Neuron (in vitro differentiated cells): ENCODE results near the gene DDX20.

Experiments
- H2AFZ ChIP-seq: one replicate; pipeline ENCODE4 v1.6.1; 2013; ENCODE audit warnings: low read depth, mild to moderate bottlenecking, inconsistent platforms, low read length, moderate library complexity
- H3K27me3 ChIP-seq: one replicate; pipeline ENCODE4 v1.6.1; 2013; ENCODE audit warnings: low read length; ENCODE audit not compliant: insufficient read depth
- H3K36me3 ChIP-seq: one replicate; pipeline ENCODE4 v1.6.1; 2013; ENCODE audit warnings: low read length; ENCODE audit not compliant: insufficient read depth
- H3K4me1 ChIP-seq: one replicate; pipeline ENCODE4 v1.6.1; 2013; ENCODE audit warnings: low read length; ENCODE audit not compliant: insufficient read depth
- H3K4me3 ChIP-seq: 2 replicates; pipeline ENCODE4 v1.5.1; 2013; ENCODE audit warnings: mild to moderate bottlenecking, low read length, moderate library complexity
- H3K9me3 ChIP-seq: one replicate; pipeline ENCODE4 v1.6.1; 2013; ENCODE audit warnings: low read length

DDX20 gene

GRCh38 chr1:111725192-111725591 lies 30.5 kb upstream of the DDX20 start:
- H3K36me3 ChIP-seq = peaks cover 6% of the 10 kb centered on the region
- H3K4me3 ChIP-seq = no peak overlapping the region
- H3K9me3 ChIP-seq = no peaks in the 10 kb centered on the region
- peaks cover 5% of the 10 kb centered on the region for H3K4me1 ChIP-seq
- no peaks in the 10 kb centered on the region for H3K27me3 ChIP-seq
- no peak overlapping the region for H2AFZ ChIP-seq

GRCh38 chr1:111727056-111727455 lies 28.6 kb upstream of the DDX20 start:
- H2AFZ ChIP-seq = no peak overlapping the region
- peaks cover 5% of the 10 kb centered on the region for H3K4me1 ChIP-seq
- no peaks in the 10 kb centered on the region for H3K27me3 ChIP-seq
- peaks cover 6% of the 10 kb centered on the region for H3K36me3 ChIP-seq
- H3K4me3 ChIP-seq = no peak overlapping the region
- no peaks in the 10 kb centered on the region for H3K9me3 ChIP-seq

- H3K4me1 ChIP-seq = peaks cover 16% of the 10 kb centered on the region
- no peaks in the 10 kb centered on the region for H3K27me3 ChIP-seq
- H2AFZ ChIP-seq = no peak overlapping the region
- no peak overlapping the region for H3K4me3 ChIP-seq
- no peaks in the 10 kb centered on the region for H3K9me3 ChIP-seq
- peaks cover 6% of the 10 kb centered on the region for H3K36me3 ChIP-seq
Observed at GRCh38 chr1:111729271-111729921, 26.3 kb upstream of the DDX20 start.

- Histone ChIP-seq H2AFZ (no peak overlapping the region), H3K27me3 (no peaks in the 10 kb centered on the region), H3K4me3 (no peak overlapping the region), H3K4me1 (peaks cover 14% of the 10 kb centered on the region), H3K9me3 (no peaks in the 10 kb centered on the region), H3K36me3 (peaks cover 6% of the 10 kb centered on the region)
Observed at GRCh38 chr1:111729946-111730681, 25.6 kb upstream of the DDX20 start.

DNA sequence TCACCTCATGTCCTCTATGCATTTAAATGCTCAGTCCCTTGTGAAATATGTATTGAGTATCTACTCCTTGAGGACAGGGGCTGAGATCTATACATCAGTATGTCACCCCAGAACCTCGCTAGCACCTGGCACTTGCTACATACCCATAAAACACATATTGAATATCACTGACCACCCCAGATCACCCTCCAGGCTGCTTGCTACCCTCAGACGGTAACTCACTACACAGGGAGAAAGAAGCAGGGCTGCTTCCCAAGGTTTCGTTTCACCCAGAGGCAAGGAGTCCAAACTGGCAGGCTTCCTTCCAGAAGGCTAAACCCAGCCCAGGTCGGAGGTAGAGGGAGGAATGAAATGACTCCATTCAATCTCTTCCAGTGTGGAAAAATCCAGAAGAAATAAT lies 25.0 kb upstream of the DDX20 start:
- no peaks in the 10 kb centered on the region for H3K9me3 ChIP-seq
- H3K36me3 ChIP-seq = peaks cover 6% of the 10 kb centered on the region
- H3K27me3 ChIP-seq = no peaks in the 10 kb centered on the region
- no peak overlapping the region for H2AFZ ChIP-seq
- no peak overlapping the region for H3K4me3 ChIP-seq
- H3K4me1 ChIP-seq = peaks cover 15% of the 10 kb centered on the region

GRCh38 chr1:111731956-111732355 lies 23.7 kb upstream of the DDX20 start:
- Histone ChIP-seq H2AFZ (no peak overlapping the region), H3K27me3 (no peaks in the 10 kb centered on the region), H3K36me3 (peaks cover 3% of the 10 kb centered on the region), H3K9me3 (no peaks in the 10 kb centered on the region), H3K4me1 (peaks cover 28% of the 10 kb centered on the region), H3K4me3 (no peak overlapping the region)

- Histone ChIP-seq H3K4me1 (peaks cover 35% of the 10 kb centered on the region), H3K36me3 (no peaks in the 10 kb centered on the region), H3K27me3 (no peaks in the 10 kb centered on the region), H3K4me3 (no peak overlapping the region), H3K9me3 (no peaks in the 10 kb centered on the region), H2AFZ (no peak overlapping the region)
Observed at GRCh38 chr1:111732718-111733117, 23.0 kb upstream of the DDX20 start.

GRCh38 chr1:111733183-111733991 lies 22.3 kb upstream of the DDX20 start:
- Histone ChIP-seq H3K4me1 (peaks cover 42% of the 10 kb centered on the region), H2AFZ (no peak overlapping the region), H3K4me3 (no peak overlapping the region), H3K36me3 (no peaks in the 10 kb centered on the region), H3K9me3 (no peaks in the 10 kb centered on the region), H3K27me3 (no peaks in the 10 kb centered on the region)

DNA sequence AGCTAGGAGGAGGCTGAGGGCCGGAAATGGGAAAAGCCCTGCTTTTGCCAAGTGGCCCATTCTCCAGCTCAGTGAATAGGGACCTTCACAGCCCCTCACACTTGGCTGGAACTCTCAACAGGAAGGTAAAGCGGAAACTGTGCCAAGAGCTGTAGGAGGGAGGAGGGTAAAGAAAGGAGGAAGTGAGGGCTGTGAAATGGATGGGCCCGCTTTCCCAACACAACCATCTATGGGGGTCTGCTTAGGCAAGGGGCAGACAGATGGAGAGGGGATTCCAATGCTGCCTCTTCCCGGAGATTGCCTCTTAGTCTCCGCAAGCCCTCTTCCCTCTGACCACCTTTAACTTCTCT lies 21.7 kb upstream of the DDX20 start:
- Histone ChIP-seq H3K4me1 (peaks cover 44% of the 10 kb centered on the region), H2AFZ (no peak overlapping the region), H3K4me3 (no peak overlapping the region), H3K9me3 (no peaks in the 10 kb centered on the region), H3K36me3 (no peaks in the 10 kb centered on the region), H3K27me3 (no peaks in the 10 kb centered on the region)

DNA sequence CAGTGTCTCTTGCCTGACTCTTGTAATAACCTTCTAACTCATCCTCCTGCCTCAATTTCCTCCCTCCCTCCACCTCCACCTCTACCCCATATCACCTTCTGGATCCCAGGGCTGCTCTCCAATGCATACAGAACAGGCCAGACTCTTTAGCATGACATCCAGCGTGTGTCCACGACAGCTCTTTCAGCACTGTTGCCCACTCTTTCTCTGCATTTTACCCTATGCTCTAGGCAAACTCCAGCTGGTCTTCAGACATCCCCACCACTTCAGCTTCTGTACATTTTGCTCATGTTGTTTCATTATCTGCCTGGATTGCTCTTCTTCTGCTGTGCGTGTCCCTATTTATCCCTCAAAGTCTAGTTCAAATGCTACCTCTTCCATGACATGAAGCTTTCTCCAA lies 21.3 kb upstream of the DDX20 start:
- Histone ChIP-seq H3K4me1 (peaks cover 44% of the 10 kb centered on the region), H3K4me3 (no peak overlapping the region), H3K9me3 (no peaks in the 10 kb centered on the region), H3K27me3 (no peaks in the 10 kb centered on the region), H3K36me3 (no peaks in the 10 kb centered on the region), H2AFZ (no peak overlapping the region)

GRCh38 chr1:111734856-111735255 lies 20.8 kb upstream of the DDX20 start:
- no peaks in the 10 kb centered on the region for H3K27me3 ChIP-seq
- peaks cover 42% of the 10 kb centered on the region for H3K4me1 ChIP-seq
- no peak overlapping the region for H3K4me3 ChIP-seq
- H3K36me3 ChIP-seq = no peaks in the 10 kb centered on the region
- H3K9me3 ChIP-seq = no peaks in the 10 kb centered on the region
- no peak overlapping the region for H2AFZ ChIP-seq

- H3K4me3 ChIP-seq = no peak overlapping the region
- no peaks in the 10 kb centered on the region for H3K9me3 ChIP-seq
- H3K4me1 ChIP-seq = peaks cover 42% of the 10 kb centered on the region
- no peaks in the 10 kb centered on the region for H3K36me3 ChIP-seq
- no peak overlapping the region for H2AFZ ChIP-seq
- no peaks in the 10 kb centered on the region for H3K27me3 ChIP-seq
Observed at GRCh38 chr1:111735321-111735720, 20.4 kb upstream of the DDX20 start.

DNA sequence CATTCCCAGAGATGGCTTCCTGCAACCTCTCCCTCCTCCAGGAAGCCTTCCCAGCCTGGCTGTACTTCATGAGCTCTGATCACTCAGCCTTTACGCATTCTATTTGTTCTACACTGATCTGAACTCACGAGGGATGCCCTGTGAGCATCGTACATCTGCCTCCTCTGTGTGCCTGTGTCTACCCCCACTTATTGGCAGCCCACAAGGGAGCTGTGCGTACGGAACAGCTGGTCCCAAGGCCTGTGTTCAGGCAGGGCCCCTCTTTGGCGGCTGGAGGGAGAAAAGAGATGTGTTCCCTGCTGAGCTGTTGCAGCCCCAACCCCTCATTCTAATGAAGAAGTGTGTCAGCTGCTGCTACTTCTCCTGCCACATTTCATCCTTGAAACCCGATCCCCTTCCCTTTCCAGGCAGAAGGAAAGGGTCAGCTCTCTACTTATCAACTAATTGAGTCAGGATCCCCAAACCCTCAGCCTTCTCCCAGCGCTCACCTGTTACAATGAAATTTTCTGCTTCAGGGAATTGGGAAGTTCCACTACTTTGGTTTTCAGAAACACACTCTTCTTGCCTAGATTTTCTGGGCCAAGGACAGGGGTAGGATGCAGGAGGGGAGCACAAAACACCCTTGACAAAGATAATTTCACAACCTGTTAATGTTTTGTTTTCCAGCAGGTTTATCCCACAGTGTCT lies 19.7 kb upstream of the DDX20 start:
- H3K4me1 ChIP-seq = peaks cover 42% of the 10 kb centered on the region
- H3K9me3 ChIP-seq = no peaks in the 10 kb centered on the region
- H2AFZ ChIP-seq = no peak overlapping the region
- no peak overlapping the region for H3K4me3 ChIP-seq
- H3K27me3 ChIP-seq = no peaks in the 10 kb centered on the region
- H3K36me3 ChIP-seq = no peaks in the 10 kb centered on the region
